HEK293T (cell line): ENCODE data around the gene IL17C.

ENCODE experiments used
- ARNT ChIP-seq: fragments of 450-650 bp; IDR thresholded peaks from 2 replicates; pipeline ENCODE4 v1.6.1; 2017; ENCODE audit warnings: mild to moderate bottlenecking
- BHLHE40 ChIP-seq: fragments of 450-650 bp; IDR thresholded peaks from 2 replicates; pipeline ENCODE4 v1.6.1; 2016; ENCODE audit warnings: mild to moderate bottlenecking, moderate library complexity, borderline replicate concordance
- ELF4 ChIP-seq: fragments of 450-650 bp; IDR thresholded peaks from 2 replicates; pipeline ENCODE4 v1.6.1; 2017; ENCODE audit warnings: antibody characterized with exemption
- HDGF ChIP-seq: fragments of 450-650 bp; IDR thresholded peaks from 2 replicates; pipeline ENCODE4 v1.6.1; 2017; ENCODE audit warnings: antibody characterized with exemption, borderline replicate concordance
- SUZ12 ChIP-seq: fragments of 450-650 bp; IDR thresholded peaks from 2 replicates; pipeline ENCODE4 v1.6.1; 2016; ENCODE audit warnings: mild to moderate bottlenecking
- ZNF384 ChIP-seq: fragments of 450-650 bp; IDR thresholded peaks from 2 replicates; pipeline ENCODE4 v1.6.1; 2016

DNA sequence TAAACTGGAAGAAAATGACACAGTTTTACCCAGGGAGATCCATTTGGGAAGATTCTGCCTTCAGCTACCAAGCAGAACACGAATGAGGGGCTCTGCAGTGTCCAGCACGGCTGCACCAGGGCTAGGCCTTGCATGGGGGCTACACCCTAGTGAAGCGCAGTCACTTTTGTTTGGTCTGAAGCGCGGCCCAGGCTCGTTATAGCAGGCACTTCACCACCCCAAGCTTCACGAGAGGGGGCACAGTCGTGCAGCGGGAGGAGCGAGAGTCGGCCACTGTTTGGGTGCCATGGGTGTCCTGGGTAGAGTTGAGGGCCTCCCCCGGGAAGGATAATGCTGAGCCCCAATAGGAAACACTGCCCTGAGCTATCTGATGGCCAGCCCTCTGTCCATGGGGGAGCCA lies 21.6 kb upstream of the IL17C start:
- TF ChIP-seq ARNT: no peak
- no peak for TF ChIP-seq HDGF
- TF ChIP-seq ZNF384: no peak
- TF ChIP-seq BHLHE40: no peak
- TF ChIP-seq SUZ12: no peak
- no peak for TF ChIP-seq ELF4
